Measurements from ENCODE around the gene ZNF846.

DNA sequence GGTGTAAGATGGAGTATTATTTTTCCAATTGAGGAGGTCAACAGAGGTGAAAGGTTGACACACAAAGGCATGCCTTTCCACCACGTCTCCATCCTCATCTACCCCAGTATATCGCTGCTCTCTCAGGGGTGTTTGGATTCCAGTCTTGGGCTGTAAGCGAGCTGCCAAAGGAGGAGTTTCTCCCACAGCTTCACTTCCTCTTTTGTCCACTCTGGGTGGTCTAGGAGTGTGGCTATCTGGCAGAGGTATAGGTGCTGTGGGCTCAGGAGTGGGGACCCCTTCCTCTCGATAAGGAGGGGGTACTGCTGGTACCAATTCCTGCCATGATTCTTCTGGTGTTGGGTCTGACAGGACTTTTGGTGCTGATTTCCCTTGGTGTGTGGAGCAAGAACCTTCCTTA, 39.4 kb downstream of the ZNF846 start:
- TF ChIP-seq YY1 (IDR thresholded peaks at IDR 0.05; ENCODE audit: low read depth) (no peak), RAD21 (IDR thresholded peaks at IDR 0.05; ENCODE audit: low read depth) (no peak), TAF1 (IDR thresholded peaks at IDR 0.05; ENCODE audit: low read depth) (no peak), CEBPB (IDR thresholded peaks at IDR 0.05) (no peak), EP300 (IDR thresholded peaks at IDR 0.05; ENCODE audit: borderline replicate concordance) (no peak), NFIC (IDR thresholded peaks at IDR 0.05) (no peak)
- TF ChIP-seq, protein P1, sequence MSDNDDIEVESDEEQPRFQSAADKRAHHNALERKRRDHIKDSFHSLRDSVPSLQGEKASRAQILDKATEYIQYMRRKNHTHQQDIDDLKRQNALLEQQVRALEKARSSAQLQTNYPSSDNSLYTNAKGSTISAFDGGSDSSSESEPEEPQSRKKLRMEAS (IDR thresholded peaks at IDR 0.05) = no peak
- TF ChIP-seq, protein P2, sequence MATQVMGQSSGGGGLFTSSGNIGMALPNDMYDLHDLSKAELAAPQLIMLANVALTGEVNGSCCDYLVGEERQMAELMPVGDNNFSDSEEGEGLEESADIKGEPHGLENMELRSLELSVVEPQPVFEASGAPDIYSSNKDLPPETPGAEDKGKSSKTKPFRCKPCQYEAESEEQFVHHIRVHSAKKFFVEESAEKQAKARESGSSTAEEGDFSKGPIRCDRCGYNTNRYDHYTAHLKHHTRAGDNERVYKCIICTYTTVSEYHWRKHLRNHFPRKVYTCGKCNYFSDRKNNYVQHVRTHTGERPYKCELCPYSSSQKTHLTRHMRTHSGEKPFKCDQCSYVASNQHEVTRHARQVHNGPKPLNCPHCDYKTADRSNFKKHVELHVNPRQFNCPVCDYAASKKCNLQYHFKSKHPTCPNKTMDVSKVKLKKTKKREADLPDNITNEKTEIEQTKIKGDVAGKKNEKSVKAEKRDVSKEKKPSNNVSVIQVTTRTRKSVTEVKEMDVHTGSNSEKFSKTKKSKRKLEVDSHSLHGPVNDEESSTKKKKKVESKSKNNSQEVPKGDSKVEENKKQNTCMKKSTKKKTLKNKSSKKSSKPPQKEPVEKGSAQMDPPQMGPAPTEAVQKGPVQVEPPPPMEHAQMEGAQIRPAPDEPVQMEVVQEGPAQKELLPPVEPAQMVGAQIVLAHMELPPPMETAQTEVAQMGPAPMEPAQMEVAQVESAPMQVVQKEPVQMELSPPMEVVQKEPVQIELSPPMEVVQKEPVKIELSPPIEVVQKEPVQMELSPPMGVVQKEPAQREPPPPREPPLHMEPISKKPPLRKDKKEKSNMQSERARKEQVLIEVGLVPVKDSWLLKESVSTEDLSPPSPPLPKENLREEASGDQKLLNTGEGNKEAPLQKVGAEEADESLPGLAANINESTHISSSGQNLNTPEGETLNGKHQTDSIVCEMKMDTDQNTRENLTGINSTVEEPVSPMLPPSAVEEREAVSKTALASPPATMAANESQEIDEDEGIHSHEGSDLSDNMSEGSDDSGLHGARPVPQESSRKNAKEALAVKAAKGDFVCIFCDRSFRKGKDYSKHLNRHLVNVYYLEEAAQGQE (IDR thresholded peaks at IDR 0.05; ENCODE audit: low read depth) = no peak
